ENCODE data around the gene KCNN3. TPM values are rescaled to one million over a fixed set of nuclear protein-coding genes. Genes with fewer than 3 reads are reported as not detected.

KCNN3 gene
- total and polyA plus RNA-seq, 2 of the 8 experiments (the other 6 are each of a cell fraction or from before 2014, with no cell fraction given) = 2.8 to 3.7 TPM

- H2BK20ac ChIP-seq (ENCODE audit: low read length) = no peak overlapping the region
- H3K14ac ChIP-seq (ENCODE audit: insufficient read length) = no peak overlapping the region
- H3K18ac ChIP-seq (ENCODE audit: extremely low read depth, low read length) = no peak overlapping the region
- H3K9me3 ChIP-seq (ENCODE audit: insufficient read depth in 2 of 2, low read depth in 1 of 2, low read length in 1 of 2) = no peaks in the 10 kb centered on the region
- no peaks in the 10 kb centered on the region for H3K79me2 ChIP-seq (ENCODE audit: control insufficient read depth in 1 of 2, insufficient read depth in 2 of 2, low read length in 2 of 2)
- H4K5ac ChIP-seq (ENCODE audit: insufficient read length, low read depth, low read length) = no peak overlapping the region
- DNase-seq (ENCODE audit: low read depth in 1 of 2, low spot score in 2 of 2) (no peak), FAIRE-seq (no peak)
- H3K4ac ChIP-seq (replicated peaks; ENCODE audit: insufficient read length, low read depth, low read length) = no peak overlapping the region
- H4K91ac ChIP-seq (replicated peaks; ENCODE audit: insufficient read length, low read length) = no peak overlapping the region
- H3K36me3 ChIP-seq (ENCODE audit: control insufficient read depth in 2 of 4, insufficient read depth in 4 of 4, low read length in 3 of 4) = no peaks in the 10 kb centered on the region
- no peak overlapping the region for H2AFZ ChIP-seq (ENCODE audit: low read length)
- no peak overlapping the region for H2BK120ac ChIP-seq (replicated peaks; ENCODE audit: low read depth, low read length)
- ChIA-PET CTCF (ENCODE audit: partially characterized antibody) (interaction anchor here (1.1 to 2.8 kb wide), 9 partner anchors 9 to 89 kb away, joined by 3 to 10 read pairs (median 4); no protein-coding TSS in a partner anchor), POLR2A (ENCODE audit: partially characterized antibody) (interaction anchor here (1.4 kb wide), 1 partner anchor 13 kb away, joined by 3 read pairs; no protein-coding TSS in a partner anchor)
- H2BK5ac ChIP-seq (ENCODE audit: low read depth, low read length) = no peak overlapping the region
- no peak overlapping the region for H3K56ac ChIP-seq (replicated peaks; ENCODE audit: insufficient read length, low read depth, low read length)
- no peak overlapping the region for H2BK15ac ChIP-seq (ENCODE audit: low read length)
- no peak for TF ChIP-seq CREB1 (IDR thresholded peaks at IDR 0.05)
- H3K27me3 ChIP-seq (replicated peaks in 1 of 4; ENCODE audit: control insufficient read depth in 3 of 4, extremely low read depth in 1 of 4, insufficient read depth in 3 of 4, low read length in 3 of 4) = no peaks in the 10 kb centered on the region; a peak in 1 of 7 replicates
- H2BK12ac ChIP-seq (ENCODE audit: low read depth, low read length) = no peak overlapping the region
- no peak overlapping the region for H3K27ac ChIP-seq (ENCODE audit: low read depth, low read length)
- no peak overlapping the region for H3K9ac ChIP-seq (replicated peaks in 1 of 4; ENCODE audit: extremely low read depth in 1 of 4, low read depth in 3 of 4, low read length in 3 of 4)
- no peak overlapping the region for H2AK5ac ChIP-seq (ENCODE audit: low read depth, low read length)
- H3K4me1 ChIP-seq (replicated peaks in 1 of 4; ENCODE audit: control insufficient read depth in 3 of 4, insufficient read depth in 4 of 4, low read length in 3 of 4) = peaks cover 0 to 7% (median 3%) of the 10 kb centered on the region in 4 experiments; a peak in 3 of 7 replicates
- H4K8ac ChIP-seq (ENCODE audit: extremely low read depth, insufficient read depth, low read length) = no peak overlapping the region
- WGBS, 2 experiments (ENCODE audit: extremely low coverage in 1 of 2, insufficient coverage in 1 of 2, insufficient read length in 1 of 2, insufficient replicate concordance in 2 of 2, low coverage in 1 of 2, low lambda C conversion rate in 2 of 2, missing lambda C conversion rate in 1 of 2) = 86% methylated on average over 10 of the region's 10 CpGs; no CpG with 5 or more reads in 1 of the 2 experiments
- H3K4me2 ChIP-seq (ENCODE audit: insufficient read depth in 1 of 2, low read depth in 2 of 2, low read length in 2 of 2) = no peak overlapping the region
- no peaks in the 10 kb centered on the region for H3K79me1 ChIP-seq (ENCODE audit: low read depth, low read length)
- no peaks in the 10 kb centered on the region for H3K23me2 ChIP-seq (ENCODE audit: low read depth, low read length)
- no peak overlapping the region for H3K23ac ChIP-seq (ENCODE audit: insufficient read length)
- no peak overlapping the region for H3K4me3 ChIP-seq (ENCODE audit: extremely low read depth in 1 of 4, insufficient read depth in 2 of 4, low read depth in 3 of 4, low read length in 4 of 4)
- no peaks in the 10 kb centered on the region for H4K20me1 ChIP-seq (replicated peaks in 1 of 2; ENCODE audit: control insufficient read depth in 1 of 2, insufficient read depth in 2 of 2, low read length in 2 of 2)
Measured at GRCh38 chr1:154788886-154789285, 81.2 kb downstream of the KCNN3 start.
